Fibroblast of peridontal ligament (primary cell): ENCODE data around the gene COL6A3.
A peak's percentile ranks its signal among the peaks of the same experiment; 100 is the strongest.

Experiments
- DNase-seq: peaks from one replicate; pipeline ENCODE4 v3.0.0-alpha.2; 2010; ENCODE audit errors: extremely low read depth

The COL6A3 gene

GRCh38 chr2:237350070-237350469, 63.9 kb downstream of the COL6A3 start:
- DNase-seq: no peak

- DNase-seq: no peak
These were observed 65.6 kb downstream of the COL6A3 start for GRCh38 chr2:237348281-237348865.

GRCh38 chr2:237345891-237346640, 67.9 kb downstream of the COL6A3 start:
- peak; percentile 60 for DNase-seq

GRCh38 chr2:237345411-237345810, 68.6 kb downstream of the COL6A3 start:
- DNase-seq: no peak

GRCh38 chr2:237344942-237345341, 69.0 kb downstream of the COL6A3 start:
- no peak for DNase-seq

- no peak for DNase-seq
These were observed 70.0 kb downstream of the COL6A3 start for GRCh38 chr2:237343993-237344392.

GRCh38 chr2:237341872-237342271, 72.1 kb downstream of the COL6A3 start:
- peak; percentile 55 for DNase-seq

- DNase-seq: no peak
These were observed 76.4 kb downstream of the COL6A3 start for GRCh38 chr2:237337586-237337985.

- no peak for DNase-seq
These were observed 77.8 kb downstream of the COL6A3 start for GRCh38 chr2:237336131-237336530.

- no peak for DNase-seq
These were observed 80.2 kb downstream of the COL6A3 start for GRCh38 chr2:237333748-237334147.

- no peak for DNase-seq
These were observed 83.4 kb downstream of the COL6A3 start for GRCh38 chr2:237330541-237330940.

- DNase-seq: no peak
These were observed 86.6 kb downstream of the COL6A3 start for GRCh38 chr2:237327175-237327950.

GRCh38 chr2:237326266-237327171, 87.4 kb downstream of the COL6A3 start:
- DNase-seq: peak; percentile 56

GRCh38 chr2:237324837-237325236, 89.1 kb downstream of the COL6A3 start:
- peak; percentile 64 for DNase-seq

- peak; percentile 79 for DNase-seq
These were observed 89.5 kb downstream of the COL6A3 start for GRCh38 chr2:237324405-237324831.

GRCh38 chr2:237323656-237324055, 90.3 kb downstream of the COL6A3 start:
- DNase-seq: no peak

- DNase-seq: no peak
These were observed 91.4 kb downstream of the COL6A3 start for GRCh38 chr2:237322564-237322963.

GRCh38 chr2:237321746-237322145, 92.2 kb downstream of the COL6A3 start:
- no peak for DNase-seq

GRCh38 chr2:237320801-237321560, 93.0 kb downstream of the COL6A3 start:
- DNase-seq: no peak

GRCh38 chr2:237319887-237320286, 94.1 kb downstream of the COL6A3 start:
- DNase-seq: peak; percentile 53
